Body of pancreas (tissue), 4 donors: ENCODE results near the gene DCTN4.
A peak's percentile ranks its signal among the peaks of the same experiment; 100 is the strongest.

Experiments used
- CTCF ChIP-seq, 7 experiments: fragments of 450-650 bp in 4 of 7; fragments of 200-600 bp in 3 of 7; sonication (generic) in 3 of 7; IDR thresholded peaks; one replicate each; pipeline ENCODE4 v1.5.1; 2016 to 2019; ENCODE audit warnings: antibody characterized with exemption in 7 of 7
- POLR2A ChIP-seq, 3 donors: fragments of 450-650 bp; IDR thresholded peaks; one replicate each; pipeline ENCODE4 v1.6.1; 2016; ENCODE audit warnings: antibody characterized with exemption in 3 of 3, mild to moderate bottlenecking in 2 of 3

- TF ChIP-seq CTCF (IDR thresholded peaks at IDR 0.05) (no peak), POLR2A (IDR thresholded peaks at IDR 0.05) (peak in 1 of 3 donors; percentile 23)
These were observed 27.1 kb downstream of the DCTN4 start for GRCh38 chr5:150731669-150732242.
